ENCODE results near the gene TNNI3. TPM values are rescaled to one million over a fixed set of nuclear protein-coding genes. Genes with fewer than 3 reads are reported as not detected.

TNNI3 gene
- total RNA-seq, 1 experiment from 2014 or later: 15.0 TPM

DNA sequence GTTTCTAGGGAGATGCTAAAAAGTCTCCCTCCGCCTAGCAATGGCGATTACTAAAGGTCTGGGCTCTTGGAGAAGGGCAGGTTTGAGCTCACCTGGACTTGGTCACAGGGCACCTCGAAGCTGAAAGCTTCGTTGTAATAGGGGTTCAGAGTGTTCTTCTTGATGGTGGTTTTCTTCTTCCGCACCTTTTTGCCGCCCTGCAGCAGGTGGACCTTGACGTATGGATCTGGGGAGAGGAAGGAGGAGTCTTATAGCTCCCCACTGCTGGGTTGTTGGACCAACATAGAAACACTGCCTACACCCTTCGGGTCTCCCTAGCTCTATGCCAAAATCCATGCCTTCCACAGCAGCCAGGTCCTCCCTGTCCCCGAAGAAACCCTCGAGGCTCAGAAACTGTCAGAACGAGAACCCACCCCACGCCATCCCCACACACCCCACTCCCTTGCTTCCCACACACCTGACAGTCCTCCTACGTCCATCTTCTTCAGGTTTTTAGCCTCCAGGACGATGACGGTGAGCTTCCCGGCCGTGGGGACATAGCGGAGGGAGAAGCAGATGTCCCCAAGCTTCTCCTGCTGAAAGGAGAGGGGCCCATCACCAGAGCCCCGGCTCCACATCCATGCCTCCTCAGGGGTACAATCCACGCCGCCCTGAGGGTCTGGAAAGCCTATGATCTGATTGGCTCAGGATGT is 17.0 kb upstream of the TNNI3 start:
- DNase-seq (ENCODE audit: low spot score) (no peak), ATAC-seq (no peak)
- H3K36me3 Mint-ChIP-seq: no peaks in the 10 kb centered on the region
- CTCF ChIA-PET: interaction anchor here (1.2 to 3.6 kb wide), 6 partner anchors 9 to 106 kb away, joined by 3 to 23 read pairs (median 12); partner anchors contain the start of gene DNAAF3
- H3K27me3 Mint-ChIP-seq (ENCODE audit: low read depth): peaks cover 94% of the 10 kb centered on the region
- peak overlapping the region; percentile 80 for H3K4me3 Mint-ChIP-seq
- H3K4me1 Mint-ChIP-seq: peaks cover 25% of the 10 kb centered on the region
- POLR2A ChIA-PET: interaction anchor here (0.9 to 1.4 kb wide), 2 partner anchors 84 to 233 kb away, joined by 3 to 7 read pairs; partner anchors contain the start of genes PPP6R1 and UBE2S
- H3K27ac Mint-ChIP-seq: no peak overlapping the region
- TF ChIP-seq CDX4 (CRISPR knock-in tag; IDR thresholded peaks at IDR 0.05; ENCODE audit: borderline replicate concordance) (no peak), ZNF138 (CRISPR knock-in tag; conservative IDR thresholded peaks at IDR 0.05) (no peak), HMGA2 (CRISPR knock-in tag; IDR thresholded peaks at IDR 0.05) (no peak), ZNF263 (CRISPR knock-in tag; IDR thresholded peaks at IDR 0.05; ENCODE audit: low read depth) (no peak), GABPB1 (CRISPR knock-in tag; IDR thresholded peaks at IDR 0.05) (no peak), USF1 (CRISPR knock-in tag; IDR thresholded peaks at IDR 0.05) (no peak)
- TF ChIP-seq, protein P1, sequence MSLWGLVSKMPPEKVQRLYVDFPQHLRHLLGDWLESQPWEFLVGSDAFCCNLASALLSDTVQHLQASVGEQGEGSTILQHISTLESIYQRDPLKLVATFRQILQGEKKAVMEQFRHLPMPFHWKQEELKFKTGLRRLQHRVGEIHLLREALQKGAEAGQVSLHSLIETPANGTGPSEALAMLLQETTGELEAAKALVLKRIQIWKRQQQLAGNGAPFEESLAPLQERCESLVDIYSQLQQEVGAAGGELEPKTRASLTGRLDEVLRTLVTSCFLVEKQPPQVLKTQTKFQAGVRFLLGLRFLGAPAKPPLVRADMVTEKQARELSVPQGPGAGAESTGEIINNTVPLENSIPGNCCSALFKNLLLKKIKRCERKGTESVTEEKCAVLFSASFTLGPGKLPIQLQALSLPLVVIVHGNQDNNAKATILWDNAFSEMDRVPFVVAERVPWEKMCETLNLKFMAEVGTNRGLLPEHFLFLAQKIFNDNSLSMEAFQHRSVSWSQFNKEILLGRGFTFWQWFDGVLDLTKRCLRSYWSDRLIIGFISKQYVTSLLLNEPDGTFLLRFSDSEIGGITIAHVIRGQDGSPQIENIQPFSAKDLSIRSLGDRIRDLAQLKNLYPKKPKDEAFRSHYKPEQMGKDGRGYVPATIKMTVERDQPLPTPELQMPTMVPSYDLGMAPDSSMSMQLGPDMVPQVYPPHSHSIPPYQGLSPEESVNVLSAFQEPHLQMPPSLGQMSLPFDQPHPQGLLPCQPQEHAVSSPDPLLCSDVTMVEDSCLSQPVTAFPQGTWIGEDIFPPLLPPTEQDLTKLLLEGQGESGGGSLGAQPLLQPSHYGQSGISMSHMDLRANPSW (CRISPR knock-in tag; conservative IDR thresholded peaks at IDR 0.05; ENCODE audit: low read depth): no peak
- TF ChIP-seq, protein P2, sequence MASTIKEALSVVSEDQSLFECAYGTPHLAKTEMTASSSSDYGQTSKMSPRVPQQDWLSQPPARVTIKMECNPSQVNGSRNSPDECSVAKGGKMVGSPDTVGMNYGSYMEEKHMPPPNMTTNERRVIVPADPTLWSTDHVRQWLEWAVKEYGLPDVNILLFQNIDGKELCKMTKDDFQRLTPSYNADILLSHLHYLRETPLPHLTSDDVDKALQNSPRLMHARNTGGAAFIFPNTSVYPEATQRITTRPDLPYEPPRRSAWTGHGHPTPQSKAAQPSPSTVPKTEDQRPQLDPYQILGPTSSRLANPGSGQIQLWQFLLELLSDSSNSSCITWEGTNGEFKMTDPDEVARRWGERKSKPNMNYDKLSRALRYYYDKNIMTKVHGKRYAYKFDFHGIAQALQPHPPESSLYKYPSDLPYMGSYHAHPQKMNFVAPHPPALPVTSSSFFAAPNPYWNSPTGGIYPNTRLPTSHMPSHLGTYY (CRISPR knock-in tag; IDR thresholded peaks at IDR 0.05): no peak
- no peaks in the 10 kb centered on the region for H3K9me3 Mint-ChIP-seq

- CTCF ChIA-PET: interaction anchor here (1.0 to 3.6 kb wide), 7 partner anchors 8 to 330 kb away, joined by 3 to 23 read pairs (median 10); partner anchors contain the start of gene DNAAF3
- Mint-ChIP-seq H3K27me3 (ENCODE audit: low read depth) (peaks cover 96% of the 10 kb centered on the region), H3K27ac (no peak overlapping the region), H3K9me3 (no peaks in the 10 kb centered on the region), H3K4me3 (peak overlapping the region; percentile 80), H3K4me1 (peaks cover 24% of the 10 kb centered on the region), H3K36me3 (no peaks in the 10 kb centered on the region)
- peak; percentile 96 for DNase-seq (ENCODE audit: low spot score)
- TF ChIP-seq, protein P3, sequence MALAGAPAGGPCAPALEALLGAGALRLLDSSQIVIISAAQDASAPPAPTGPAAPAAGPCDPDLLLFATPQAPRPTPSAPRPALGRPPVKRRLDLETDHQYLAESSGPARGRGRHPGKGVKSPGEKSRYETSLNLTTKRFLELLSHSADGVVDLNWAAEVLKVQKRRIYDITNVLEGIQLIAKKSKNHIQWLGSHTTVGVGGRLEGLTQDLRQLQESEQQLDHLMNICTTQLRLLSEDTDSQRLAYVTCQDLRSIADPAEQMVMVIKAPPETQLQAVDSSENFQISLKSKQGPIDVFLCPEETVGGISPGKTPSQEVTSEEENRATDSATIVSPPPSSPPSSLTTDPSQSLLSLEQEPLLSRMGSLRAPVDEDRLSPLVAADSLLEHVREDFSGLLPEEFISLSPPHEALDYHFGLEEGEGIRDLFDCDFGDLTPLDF (CRISPR knock-in tag; IDR thresholded peaks at IDR 0.05): no peak
- TF ChIP-seq, protein P4, sequence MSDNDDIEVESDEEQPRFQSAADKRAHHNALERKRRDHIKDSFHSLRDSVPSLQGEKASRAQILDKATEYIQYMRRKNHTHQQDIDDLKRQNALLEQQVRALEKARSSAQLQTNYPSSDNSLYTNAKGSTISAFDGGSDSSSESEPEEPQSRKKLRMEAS (CRISPR knock-in tag; IDR thresholded peaks at IDR 0.05): 0 out of 2 replicates have a peak, but pooled peaks have one; percentile 33
- POLR2A ChIA-PET: interaction anchor here (0.9 to 1.4 kb wide), 2 partner anchors 85 to 234 kb away, joined by 3 to 7 read pairs; partner anchors contain the start of genes PPP6R1 and UBE2S
- ATAC-seq: peak; percentile 93
Observed at GRCh38 chr19:55173714-55174409, 16.3 kb upstream of the TNNI3 start.

- ChIA-PET POLR2A (interaction anchor here (1.4 kb wide), 1 partner anchor 86 kb away, joined by 7 read pairs; the partner anchor contains the start of gene PPP6R1), CTCF (interaction anchor here (1.0 to 3.6 kb wide), 5 partner anchors 13 to 331 kb away, joined by 3 to 23 read pairs (median 13); no protein-coding TSS in a partner anchor)
- TF ChIP-seq NFYB (CRISPR knock-in tag; conservative IDR thresholded peaks at IDR 0.05; ENCODE audit: low read depth) (no peak), ZNF281 (CRISPR knock-in tag; IDR thresholded peaks at IDR 0.05) (no peak), FOXJ3 (CRISPR knock-in tag; IDR thresholded peaks at IDR 0.05; ENCODE audit: borderline replicate concordance) (no peak), ZNF416 (CRISPR knock-in tag; IDR thresholded peaks at IDR 0.05) (no peak)
- TF ChIP-seq, protein P5, sequence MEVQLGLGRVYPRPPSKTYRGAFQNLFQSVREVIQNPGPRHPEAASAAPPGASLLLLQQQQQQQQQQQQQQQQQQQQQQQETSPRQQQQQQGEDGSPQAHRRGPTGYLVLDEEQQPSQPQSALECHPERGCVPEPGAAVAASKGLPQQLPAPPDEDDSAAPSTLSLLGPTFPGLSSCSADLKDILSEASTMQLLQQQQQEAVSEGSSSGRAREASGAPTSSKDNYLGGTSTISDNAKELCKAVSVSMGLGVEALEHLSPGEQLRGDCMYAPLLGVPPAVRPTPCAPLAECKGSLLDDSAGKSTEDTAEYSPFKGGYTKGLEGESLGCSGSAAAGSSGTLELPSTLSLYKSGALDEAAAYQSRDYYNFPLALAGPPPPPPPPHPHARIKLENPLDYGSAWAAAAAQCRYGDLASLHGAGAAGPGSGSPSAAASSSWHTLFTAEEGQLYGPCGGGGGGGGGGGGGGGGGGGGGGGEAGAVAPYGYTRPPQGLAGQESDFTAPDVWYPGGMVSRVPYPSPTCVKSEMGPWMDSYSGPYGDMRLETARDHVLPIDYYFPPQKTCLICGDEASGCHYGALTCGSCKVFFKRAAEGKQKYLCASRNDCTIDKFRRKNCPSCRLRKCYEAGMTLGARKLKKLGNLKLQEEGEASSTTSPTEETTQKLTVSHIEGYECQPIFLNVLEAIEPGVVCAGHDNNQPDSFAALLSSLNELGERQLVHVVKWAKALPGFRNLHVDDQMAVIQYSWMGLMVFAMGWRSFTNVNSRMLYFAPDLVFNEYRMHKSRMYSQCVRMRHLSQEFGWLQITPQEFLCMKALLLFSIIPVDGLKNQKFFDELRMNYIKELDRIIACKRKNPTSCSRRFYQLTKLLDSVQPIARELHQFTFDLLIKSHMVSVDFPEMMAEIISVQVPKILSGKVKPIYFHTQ (CRISPR knock-in tag; IDR thresholded peaks at IDR 0.05): no peak
Observed at GRCh38 chr19:55173186-55173713, 15.7 kb upstream of the TNNI3 start.

More at GRCh38 chr19:55173186-55173713, 15.7 kb upstream of the TNNI3 start:
- ATAC-seq (no peak), DNase-seq (ENCODE audit: low spot score) (no peak)
- H3K4me3 Mint-ChIP-seq: peak overlapping the region; percentile 80
- peaks cover 94% of the 10 kb centered on the region for H3K27me3 Mint-ChIP-seq (ENCODE audit: low read depth)
- H3K36me3 Mint-ChIP-seq: no peaks in the 10 kb centered on the region
- H3K9me3 Mint-ChIP-seq: no peaks in the 10 kb centered on the region
- peaks cover 24% of the 10 kb centered on the region for H3K4me1 Mint-ChIP-seq
- H3K27ac Mint-ChIP-seq: no peak overlapping the region

Measured in WTC11 (cell line).